HEK293 (cell line): ENCODE measurements around the gene ZCCHC24.

Experiments
- EGR2 ChIP-seq: fragments of 450-650 bp; formaldehyde crosslinking; IDR thresholded peaks from 2 replicates; pipeline ENCODE4 v1.5.1; 2016; ENCODE audit warnings: low read depth, missing biosample characterization, missing genetic modification characterization
- KLF16 ChIP-seq: fragments of 450-650 bp; formaldehyde crosslinking; IDR thresholded peaks from 2 replicates; pipeline ENCODE4 v1.5.1; 2017; ENCODE audit warnings: missing biosample characterization, missing genetic modification characterization
- MYNN ChIP-seq: fragments of 450-650 bp; formaldehyde crosslinking; IDR thresholded peaks from 2 replicates; pipeline ENCODE4 v1.5.1; 2016; ENCODE audit warnings: missing biosample characterization, missing genetic modification characterization, borderline replicate concordance
- REPIN1 ChIP-seq: fragments of 450-650 bp; formaldehyde crosslinking; IDR thresholded peaks from 2 replicates; pipeline ENCODE4 v1.5.1; 2017; ENCODE audit warnings: missing biosample characterization, missing genetic modification characterization, low read depth
- ZBTB17 ChIP-seq: fragments of 450-650 bp; formaldehyde crosslinking; IDR thresholded peaks from 2 replicates; pipeline ENCODE4 v1.5.1; 2016; ENCODE audit warnings: missing biosample characterization, missing genetic modification characterization
- ZIC2 ChIP-seq: fragments of 450-650 bp; formaldehyde crosslinking; IDR thresholded peaks from 2 replicates; pipeline ENCODE4 v1.5.1; 2016; ENCODE audit warnings: missing biosample characterization, missing genetic modification characterization
- ZNF138 ChIP-seq: fragments of 450-650 bp; formaldehyde crosslinking; IDR thresholded peaks from 2 replicates; pipeline ENCODE4 v1.5.1; 2016; ENCODE audit warnings: missing biosample characterization, missing genetic modification characterization, borderline replicate concordance
- ZNF140 ChIP-seq: fragments of 450-650 bp; formaldehyde crosslinking; IDR thresholded peaks from 2 replicates; pipeline ENCODE4 v1.5.1; 2016; ENCODE audit warnings: missing biosample characterization, missing genetic modification characterization
- ZNF416 ChIP-seq: fragments of 450-650 bp; formaldehyde crosslinking; IDR thresholded peaks from 2 replicates; pipeline ENCODE4 v1.5.1; 2016; ENCODE audit warnings: missing biosample characterization, missing genetic modification characterization
- ZNF664 ChIP-seq: fragments of 450-650 bp; formaldehyde crosslinking; IDR thresholded peaks from 2 replicates; pipeline ENCODE4 v1.5.1; 2016; ENCODE audit warnings: missing biosample characterization, missing genetic modification characterization
- ZNF776 ChIP-seq: fragments of 450-650 bp; formaldehyde crosslinking; IDR thresholded peaks from 2 replicates; pipeline ENCODE4 v1.5.0; 2017; ENCODE audit warnings: missing biosample characterization, missing genetic modification characterization, borderline replicate concordance
- TF ChIP-seq, protein P1 (sequence below): fragments of 450-650 bp; formaldehyde crosslinking; IDR thresholded peaks from 2 replicates; pipeline ENCODE4 v1.5.1; 2016; ENCODE audit warnings: missing biosample characterization, missing genetic modification characterization
- TF ChIP-seq, protein P2 (sequence below): fragments of 450-650 bp; formaldehyde crosslinking; IDR thresholded peaks from 2 replicates; pipeline ENCODE4 v1.5.1; 2016; ENCODE audit warnings: missing biosample characterization, missing genetic modification characterization
- TF ChIP-seq, protein P3 (sequence below): fragments of 450-650 bp; formaldehyde crosslinking; IDR thresholded peaks from 2 replicates; pipeline ENCODE4 v1.5.0; 2017; ENCODE audit warnings: missing biosample characterization, missing genetic modification characterization, borderline replicate concordance

DNA sequence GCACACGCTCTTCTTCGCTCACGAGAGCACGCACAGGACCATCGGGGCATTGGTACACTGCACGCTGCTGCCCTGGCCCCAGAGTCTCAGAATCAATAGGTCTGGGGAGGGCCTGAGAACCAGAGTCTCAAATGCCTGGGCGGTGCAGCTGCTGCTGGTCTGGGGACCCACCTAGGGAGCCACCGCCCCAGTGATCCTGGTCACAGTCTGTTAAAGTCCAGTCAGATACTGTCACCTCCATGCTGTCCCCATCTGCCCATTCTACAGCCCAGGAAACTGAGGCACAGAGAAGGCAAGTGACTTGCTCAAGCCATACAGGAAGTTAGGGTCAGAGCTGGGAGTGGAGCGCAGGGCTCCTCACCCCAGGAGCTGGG lies 38.0 kb downstream of the ZCCHC24 start:
- TF ChIP-seq, protein P1, sequence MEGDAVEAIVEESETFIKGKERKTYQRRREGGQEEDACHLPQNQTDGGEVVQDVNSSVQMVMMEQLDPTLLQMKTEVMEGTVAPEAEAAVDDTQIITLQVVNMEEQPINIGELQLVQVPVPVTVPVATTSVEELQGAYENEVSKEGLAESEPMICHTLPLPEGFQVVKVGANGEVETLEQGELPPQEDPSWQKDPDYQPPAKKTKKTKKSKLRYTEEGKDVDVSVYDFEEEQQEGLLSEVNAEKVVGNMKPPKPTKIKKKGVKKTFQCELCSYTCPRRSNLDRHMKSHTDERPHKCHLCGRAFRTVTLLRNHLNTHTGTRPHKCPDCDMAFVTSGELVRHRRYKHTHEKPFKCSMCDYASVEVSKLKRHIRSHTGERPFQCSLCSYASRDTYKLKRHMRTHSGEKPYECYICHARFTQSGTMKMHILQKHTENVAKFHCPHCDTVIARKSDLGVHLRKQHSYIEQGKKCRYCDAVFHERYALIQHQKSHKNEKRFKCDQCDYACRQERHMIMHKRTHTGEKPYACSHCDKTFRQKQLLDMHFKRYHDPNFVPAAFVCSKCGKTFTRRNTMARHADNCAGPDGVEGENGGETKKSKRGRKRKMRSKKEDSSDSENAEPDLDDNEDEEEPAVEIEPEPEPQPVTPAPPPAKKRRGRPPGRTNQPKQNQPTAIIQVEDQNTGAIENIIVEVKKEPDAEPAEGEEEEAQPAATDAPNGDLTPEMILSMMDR (tag by site-specific recombination): no peak
- no peak for TF ChIP-seq EGR2
- TF ChIP-seq ZNF416 (tag by site-specific recombination): no peak
- no peak for TF ChIP-seq ZNF138 (tag by site-specific recombination)
- TF ChIP-seq ZBTB17 (tag by site-specific recombination): no peak
- no peak for TF ChIP-seq MYNN
- no peak for TF ChIP-seq ZNF140 (tag by site-specific recombination)
- TF ChIP-seq ZIC2 (tag by site-specific recombination): no peak
- no peak for TF ChIP-seq ZNF664 (tag by site-specific recombination)
- no peak for TF ChIP-seq ZNF776
- TF ChIP-seq, protein P2, sequence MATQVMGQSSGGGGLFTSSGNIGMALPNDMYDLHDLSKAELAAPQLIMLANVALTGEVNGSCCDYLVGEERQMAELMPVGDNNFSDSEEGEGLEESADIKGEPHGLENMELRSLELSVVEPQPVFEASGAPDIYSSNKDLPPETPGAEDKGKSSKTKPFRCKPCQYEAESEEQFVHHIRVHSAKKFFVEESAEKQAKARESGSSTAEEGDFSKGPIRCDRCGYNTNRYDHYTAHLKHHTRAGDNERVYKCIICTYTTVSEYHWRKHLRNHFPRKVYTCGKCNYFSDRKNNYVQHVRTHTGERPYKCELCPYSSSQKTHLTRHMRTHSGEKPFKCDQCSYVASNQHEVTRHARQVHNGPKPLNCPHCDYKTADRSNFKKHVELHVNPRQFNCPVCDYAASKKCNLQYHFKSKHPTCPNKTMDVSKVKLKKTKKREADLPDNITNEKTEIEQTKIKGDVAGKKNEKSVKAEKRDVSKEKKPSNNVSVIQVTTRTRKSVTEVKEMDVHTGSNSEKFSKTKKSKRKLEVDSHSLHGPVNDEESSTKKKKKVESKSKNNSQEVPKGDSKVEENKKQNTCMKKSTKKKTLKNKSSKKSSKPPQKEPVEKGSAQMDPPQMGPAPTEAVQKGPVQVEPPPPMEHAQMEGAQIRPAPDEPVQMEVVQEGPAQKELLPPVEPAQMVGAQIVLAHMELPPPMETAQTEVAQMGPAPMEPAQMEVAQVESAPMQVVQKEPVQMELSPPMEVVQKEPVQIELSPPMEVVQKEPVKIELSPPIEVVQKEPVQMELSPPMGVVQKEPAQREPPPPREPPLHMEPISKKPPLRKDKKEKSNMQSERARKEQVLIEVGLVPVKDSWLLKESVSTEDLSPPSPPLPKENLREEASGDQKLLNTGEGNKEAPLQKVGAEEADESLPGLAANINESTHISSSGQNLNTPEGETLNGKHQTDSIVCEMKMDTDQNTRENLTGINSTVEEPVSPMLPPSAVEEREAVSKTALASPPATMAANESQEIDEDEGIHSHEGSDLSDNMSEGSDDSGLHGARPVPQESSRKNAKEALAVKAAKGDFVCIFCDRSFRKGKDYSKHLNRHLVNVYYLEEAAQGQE (tag by site-specific recombination): no peak
- TF ChIP-seq KLF16 (tag by site-specific recombination): no peak
- no peak for TF ChIP-seq REPIN1 (tag by site-specific recombination)
- TF ChIP-seq, protein P3, sequence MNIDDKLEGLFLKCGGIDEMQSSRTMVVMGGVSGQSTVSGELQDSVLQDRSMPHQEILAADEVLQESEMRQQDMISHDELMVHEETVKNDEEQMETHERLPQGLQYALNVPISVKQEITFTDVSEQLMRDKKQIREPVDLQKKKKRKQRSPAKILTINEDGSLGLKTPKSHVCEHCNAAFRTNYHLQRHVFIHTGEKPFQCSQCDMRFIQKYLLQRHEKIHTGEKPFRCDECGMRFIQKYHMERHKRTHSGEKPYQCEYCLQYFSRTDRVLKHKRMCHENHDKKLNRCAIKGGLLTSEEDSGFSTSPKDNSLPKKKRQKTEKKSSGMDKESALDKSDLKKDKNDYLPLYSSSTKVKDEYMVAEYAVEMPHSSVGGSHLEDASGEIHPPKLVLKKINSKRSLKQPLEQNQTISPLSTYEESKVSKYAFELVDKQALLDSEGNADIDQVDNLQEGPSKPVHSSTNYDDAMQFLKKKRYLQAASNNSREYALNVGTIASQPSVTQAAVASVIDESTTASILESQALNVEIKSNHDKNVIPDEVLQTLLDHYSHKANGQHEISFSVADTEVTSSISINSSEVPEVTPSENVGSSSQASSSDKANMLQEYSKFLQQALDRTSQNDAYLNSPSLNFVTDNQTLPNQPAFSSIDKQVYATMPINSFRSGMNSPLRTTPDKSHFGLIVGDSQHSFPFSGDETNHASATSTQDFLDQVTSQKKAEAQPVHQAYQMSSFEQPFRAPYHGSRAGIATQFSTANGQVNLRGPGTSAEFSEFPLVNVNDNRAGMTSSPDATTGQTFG (tag by site-specific recombination): no peak
